GM21576 (cell line): ENCODE data around the gene TWIST1.

Source experiments
- ATAC-seq: cut with Tn5 transposase; IDR thresholded peaks from one replicate; pipeline ENCODE4 v1.9.1; 2021; ENCODE audit warnings: mild to moderate bottlenecking, moderate library complexity; ENCODE audit not compliant: unreplicated experiment

TWIST1 gene

GRCh38 chr7:19117091-19117869, at the start of gene TWIST1:
TSS of gene TWIST1 (minus strand) at chr7:19117636. CDS start at chr7:19117321, 315 bp downstream.
- no peak for ATAC-seq

- no peak for ATAC-seq
Measured at GRCh38 chr7:19161671-19162070, 44.2 kb upstream of the TWIST1 start.

- no peak for ATAC-seq
Measured at GRCh38 chr7:19146699-19147098, 29.3 kb upstream of the TWIST1 start.

- ATAC-seq: no peak
Measured at GRCh38 chr7:19145434-19146115, 28.1 kb upstream of the TWIST1 start.

- no peak for ATAC-seq
Measured at GRCh38 chr7:19144661-19145433, 27.4 kb upstream of the TWIST1 start, which contains the start of gene FERD3L. TSS of gene FERD3L (minus strand) at chr7:19145421. CDS start at chr7:19145362, 59 bp downstream.

- no peak for ATAC-seq
Measured at GRCh38 chr7:19143881-19144574, 26.6 kb upstream of the TWIST1 start.

GRCh38 chr7:19139706-19140327, 22.4 kb upstream of the TWIST1 start:
- no peak for ATAC-seq

GRCh38 chr7:19133886-19134285, 16.4 kb upstream of the TWIST1 start:
- no peak for ATAC-seq

GRCh38 chr7:19133390-19133789, 16.0 kb upstream of the TWIST1 start:
- ATAC-seq: no peak

GRCh38 chr7:19128856-19129255, 11.4 kb upstream of the TWIST1 start:
- no peak for ATAC-seq

- no peak for ATAC-seq
Measured at GRCh38 chr7:19121977-19122588, 4.6 kb upstream of the TWIST1 start.

- ATAC-seq: no peak
Measured at GRCh38 chr7:19119870-19120486, 2.5 kb upstream of the TWIST1 start.

GRCh38 chr7:19119372-19119771, 1.9 kb upstream of the TWIST1 start:
- no peak for ATAC-seq

GRCh38 chr7:19118636-19119371, 1.4 kb upstream of the TWIST1 start:
- ATAC-seq: no peak

GRCh38 chr7:19117870-19118608, 603 bp upstream of the TWIST1 start:
- no peak for ATAC-seq

- ATAC-seq: no peak
Measured at GRCh38 chr7:19116121-19117090, 1.0 kb downstream of the TWIST1 start.

- no peak for ATAC-seq
Measured at GRCh38 chr7:19114551-19114855, 2.9 kb downstream of the TWIST1 start.
